Adrenal gland (tissue), 5 donors: ENCODE results near the gene PGS1.

Experiments
- CTCF ChIP-seq, 6 experiments: fragments of 450-650 bp in 4 of 6; fragments of 200-600 bp in 2 of 6; sonication (generic) in 1 of 6; IDR thresholded peaks; 1 replicate in 5 of 6; 2 replicates in 1 of 6; pipeline versions ENCODE4 v1.5.1 to v1.8.0; 2016 to 2021; ENCODE audit warnings: antibody characterized with exemption in 6 of 6, mild to moderate bottlenecking in 2 of 6, moderate library complexity in 1 of 6
- POLR2A ChIP-seq, 2 donors: fragments of 450-650 bp; IDR thresholded peaks; one replicate each; pipeline ENCODE4 v1.6.1; 2017; ENCODE audit warnings: antibody characterized with exemption in 2 of 2, mild to moderate bottlenecking in 2 of 2, moderate library complexity in 1 of 2
- donor health status: DM: no; HTN: no; CAD: no.

- TF ChIP-seq CTCF (IDR thresholded peaks at IDR 0.05): no peak
- TF ChIP-seq POLR2A (IDR thresholded peaks at IDR 0.05): no peak
These were observed 22.3 kb downstream of the PGS1 start for GRCh38 chr17:78400581-78401240.
